ENCODE measurements around the gene YBX3.

The YBX3 gene

GRCh38 chr12:10669533-10669932 lies 53.6 kb downstream of the YBX3 start:
- no peak for DNase-seq (ENCODE audit: low read depth)

DNA sequence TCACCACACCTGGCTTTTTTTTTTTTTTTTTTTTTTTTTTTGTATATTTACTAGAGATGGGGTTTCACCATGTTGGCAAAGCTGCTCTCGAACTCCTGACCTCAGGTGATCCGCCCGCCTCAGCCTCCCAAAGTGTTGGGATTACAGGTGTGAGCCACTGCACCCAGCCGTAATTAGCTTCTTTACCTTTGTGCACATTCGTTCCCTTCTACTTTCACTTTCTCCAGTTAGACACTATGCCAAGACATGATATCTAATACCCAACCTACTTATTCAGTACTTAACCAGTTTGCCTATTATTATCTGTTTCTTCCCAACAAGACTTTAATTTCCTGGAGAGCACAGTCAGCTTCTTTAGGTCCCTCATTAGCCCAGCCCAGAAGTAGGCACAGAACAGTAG lies 54.6 kb downstream of the YBX3 start:
- DNase-seq (ENCODE audit: low read depth): no peak

DNA sequence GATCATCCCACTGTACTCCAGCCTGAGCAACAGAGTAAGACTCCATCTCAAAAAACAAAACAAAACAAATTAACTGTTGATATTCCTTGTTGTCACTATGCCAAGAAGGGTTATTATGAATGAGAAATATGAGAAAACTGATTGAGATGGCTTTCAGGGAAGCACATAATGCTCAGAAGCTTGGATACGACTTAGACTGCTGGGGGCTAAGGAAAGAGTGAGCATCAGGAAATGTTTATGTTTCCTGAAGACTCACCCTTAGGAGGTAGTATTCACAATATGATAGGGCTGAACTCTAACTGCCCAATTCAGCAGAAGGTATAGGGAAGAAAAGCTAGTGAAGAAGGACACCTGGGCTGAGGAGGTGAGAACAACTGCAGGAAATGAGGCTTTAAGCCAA lies 55.5 kb downstream of the YBX3 start:
- DNase-seq (ENCODE audit: low read depth): no peak

GRCh38 chr12:10664499-10664898 lies 58.6 kb downstream of the YBX3 start:
- no peak for DNase-seq (ENCODE audit: low read depth)

DNA sequence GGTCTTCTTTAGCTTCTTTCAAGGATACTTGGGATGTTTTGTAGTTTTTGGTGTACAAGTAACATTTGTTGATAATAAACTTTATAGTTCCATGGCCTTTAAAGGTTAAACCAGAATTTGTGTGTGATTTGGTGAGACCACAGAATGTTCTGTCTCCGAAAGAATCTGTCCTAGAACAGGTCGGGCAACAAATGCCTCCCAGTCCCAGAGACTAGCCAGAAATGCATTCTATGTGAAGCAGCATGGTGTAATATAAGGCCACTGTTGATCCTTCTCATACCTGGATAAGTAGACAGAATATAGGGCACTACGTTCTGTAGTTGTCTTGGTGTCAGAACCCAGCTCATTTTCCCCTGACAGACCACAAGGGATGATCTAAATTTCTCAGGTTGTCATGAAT lies 59.3 kb downstream of the YBX3 start:
- DNase-seq (ENCODE audit: low read depth): no peak

DNA sequence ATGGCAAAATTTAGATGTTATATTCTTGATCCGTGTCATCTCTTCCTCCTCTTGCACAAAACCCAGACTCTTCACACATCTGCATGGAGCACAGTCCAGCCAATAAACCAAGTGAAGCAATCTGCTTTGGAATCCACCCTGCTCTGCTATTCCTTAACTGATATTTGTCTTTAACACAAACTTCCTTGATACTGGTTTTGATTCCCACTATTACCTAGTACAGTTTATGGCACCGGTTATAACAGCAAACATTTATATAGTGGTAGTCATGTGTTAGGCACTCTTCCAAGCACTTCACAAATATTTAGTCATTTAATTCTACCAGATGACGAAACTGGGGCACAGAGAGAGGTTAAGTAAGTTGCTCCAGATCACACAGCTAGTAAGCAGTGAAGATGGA lies 61.8 kb downstream of the YBX3 start:
- DNase-seq (ENCODE audit: low read depth): peak; percentile 40

- DNase-seq (ENCODE audit: low read depth): no peak
Observed at GRCh38 chr12:10654003-10654402, 69.1 kb downstream of the YBX3 start.

DNA sequence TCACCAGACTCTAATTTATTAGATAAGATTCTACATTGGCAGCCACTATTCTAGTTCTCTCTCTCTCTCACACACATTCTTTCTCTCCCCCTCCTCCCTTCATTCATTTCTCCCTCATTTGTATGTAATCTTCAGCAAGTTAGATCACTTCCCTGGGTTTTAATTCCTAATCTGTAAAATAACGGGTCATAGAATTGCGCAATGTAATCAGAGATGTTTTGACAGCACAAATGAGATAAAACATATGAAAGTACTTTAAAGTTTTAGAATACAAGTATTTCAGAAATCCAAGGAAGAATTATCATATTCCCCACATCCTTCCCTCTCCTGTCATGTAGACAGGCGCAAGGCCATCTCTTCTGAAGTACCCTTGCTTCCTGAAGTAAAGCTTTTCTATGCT lies 70.9 kb downstream of the YBX3 start:
- DNase-seq (ENCODE audit: low read depth): peak; percentile 20

Measured in iris pigment epithelial cell (primary cell).